Progenitor cell of endocrine pancreas (in vitro differentiated cells): ENCODE results near the gene SEMA3B. TPM values are rescaled to one million over a fixed set of nuclear protein-coding genes. Genes with fewer than 3 reads are reported as not detected.

Experiments
- DNase-seq: peaks from one replicate; pipeline ENCODE4 v3.0.0; 2021; ENCODE audit warnings: low spot score; ENCODE audit not compliant: unreplicated experiment
- H3K27ac Mint-ChIP-seq: 2 replicates; pipeline ENCODE4 v1.8.0; 2021; ENCODE audit warnings: mild to moderate bottlenecking, moderate library complexity, mixed read lengths
- H3K27me3 Mint-ChIP-seq: 2 replicates; pipeline ENCODE4 v1.8.0; 2021; ENCODE audit warnings: mixed read lengths
- H3K36me3 Mint-ChIP-seq: 2 replicates; pipeline ENCODE4 v1.8.0; 2022; ENCODE audit warnings: mixed read lengths; ENCODE audit not compliant: insufficient read depth
- H3K4me1 Mint-ChIP-seq: 2 replicates; pipeline ENCODE4 v1.8.0; 2021; ENCODE audit warnings: low read depth, mixed read lengths
- H3K4me3 Mint-ChIP-seq: 2 replicates; pipeline ENCODE4 v1.8.0; 2021; ENCODE audit warnings: low read depth, mild to moderate bottlenecking, moderate library complexity, mixed read lengths
- H3K9me3 Mint-ChIP-seq: 2 replicates; pipeline ENCODE4 v1.8.0; 2021; ENCODE audit warnings: low read depth, mixed read lengths
- total RNA-seq: library from RNA; stranded (reverse); gene quantifications from 2 replicates; pipeline ENCODE4 v1.2.1, GENCODE V29; 2021
- TF ChIP-seq, protein P1 (sequence below): fragments of 200-600 bp; sonication (generic); IDR thresholded peaks from one replicate; pipeline ENCODE4 v1.5.0; 2021; ENCODE audit warnings: antibody characterized with exemption, mild to moderate bottlenecking; ENCODE audit not compliant: unreplicated experiment

SEMA3B gene
- total RNA-seq, 1 donor from 2014 or later: 24.6 TPM

DNA sequence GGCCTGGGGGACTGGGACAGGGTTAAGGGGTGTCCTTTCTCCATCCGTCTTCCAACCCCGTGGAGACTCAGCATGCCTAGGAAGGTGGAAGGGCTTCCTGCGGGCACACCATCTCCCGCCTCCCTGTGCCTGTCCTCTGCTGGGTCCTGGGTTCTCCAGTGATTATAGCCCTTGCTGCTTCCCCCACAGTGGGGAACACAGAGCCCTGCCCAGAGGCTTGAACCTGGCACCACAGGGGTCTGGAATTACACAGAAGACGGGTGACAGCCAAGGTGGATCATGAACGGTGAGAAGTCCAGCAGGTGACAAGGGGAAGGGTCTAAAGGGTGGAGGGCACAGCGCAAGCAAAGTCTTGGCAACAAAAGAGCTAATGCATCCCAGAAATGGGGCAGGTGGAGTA is 6.2 kb upstream of the SEMA3B start:
- Mint-ChIP-seq H3K4me1 (peaks cover 43% of the 10 kb centered on the region), H3K36me3 (peaks cover 2% of the 10 kb centered on the region), H3K27ac (peak overlapping the region; percentile 86), H3K27me3 (no peaks in the 10 kb centered on the region), H3K4me3 (no peak overlapping the region), H3K9me3 (no peaks in the 10 kb centered on the region)
- TF ChIP-seq, protein P1, sequence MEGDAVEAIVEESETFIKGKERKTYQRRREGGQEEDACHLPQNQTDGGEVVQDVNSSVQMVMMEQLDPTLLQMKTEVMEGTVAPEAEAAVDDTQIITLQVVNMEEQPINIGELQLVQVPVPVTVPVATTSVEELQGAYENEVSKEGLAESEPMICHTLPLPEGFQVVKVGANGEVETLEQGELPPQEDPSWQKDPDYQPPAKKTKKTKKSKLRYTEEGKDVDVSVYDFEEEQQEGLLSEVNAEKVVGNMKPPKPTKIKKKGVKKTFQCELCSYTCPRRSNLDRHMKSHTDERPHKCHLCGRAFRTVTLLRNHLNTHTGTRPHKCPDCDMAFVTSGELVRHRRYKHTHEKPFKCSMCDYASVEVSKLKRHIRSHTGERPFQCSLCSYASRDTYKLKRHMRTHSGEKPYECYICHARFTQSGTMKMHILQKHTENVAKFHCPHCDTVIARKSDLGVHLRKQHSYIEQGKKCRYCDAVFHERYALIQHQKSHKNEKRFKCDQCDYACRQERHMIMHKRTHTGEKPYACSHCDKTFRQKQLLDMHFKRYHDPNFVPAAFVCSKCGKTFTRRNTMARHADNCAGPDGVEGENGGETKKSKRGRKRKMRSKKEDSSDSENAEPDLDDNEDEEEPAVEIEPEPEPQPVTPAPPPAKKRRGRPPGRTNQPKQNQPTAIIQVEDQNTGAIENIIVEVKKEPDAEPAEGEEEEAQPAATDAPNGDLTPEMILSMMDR: no peak
- no peak for DNase-seq

DNA sequence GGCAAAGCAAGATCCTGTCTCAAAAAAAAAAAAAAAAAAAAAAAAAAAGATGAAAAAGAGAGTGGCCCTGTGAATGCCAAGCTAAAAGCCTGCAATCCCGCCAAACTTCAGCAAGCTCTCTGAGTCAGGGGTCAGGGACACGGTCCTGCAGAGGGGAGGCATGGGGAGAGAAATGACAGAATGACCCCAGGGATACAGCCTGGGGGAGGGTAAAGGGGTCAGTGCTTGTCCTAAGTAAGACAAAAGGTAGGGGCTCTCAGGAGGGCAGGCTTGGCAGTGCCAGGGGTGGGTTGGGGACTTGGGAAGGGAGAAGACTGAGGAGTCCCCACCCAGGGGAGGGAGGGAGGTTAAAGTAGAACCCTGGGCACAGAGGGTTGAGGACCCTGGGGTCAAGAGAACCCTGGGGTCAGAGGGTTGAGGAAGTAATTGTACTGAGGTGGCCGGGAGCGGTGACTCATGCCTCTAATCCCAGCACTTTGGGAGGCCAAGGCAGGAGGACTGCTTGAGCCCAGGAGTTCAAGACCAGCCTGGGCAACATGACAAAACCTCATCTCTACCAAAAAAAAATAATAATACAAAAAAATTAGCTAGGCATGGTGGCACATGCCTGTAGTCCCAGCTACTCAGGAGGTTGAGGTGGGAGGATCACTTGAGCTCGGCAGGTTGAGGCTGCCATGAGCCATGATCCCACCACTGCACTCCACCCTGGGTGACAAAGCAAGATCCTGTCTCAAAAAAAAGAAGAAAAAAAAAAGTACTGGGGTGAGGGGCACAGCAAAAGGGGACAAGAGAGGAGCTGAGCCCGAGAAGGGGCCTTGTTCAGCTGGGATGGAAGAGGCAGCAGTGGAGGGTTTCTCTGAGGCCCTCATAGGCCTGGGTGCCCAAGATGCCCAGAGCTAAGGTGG is 5.2 kb upstream of the SEMA3B start:
- H3K9me3 Mint-ChIP-seq: no peaks in the 10 kb centered on the region
- no peaks in the 10 kb centered on the region for H3K36me3 Mint-ChIP-seq
- peaks cover 2% of the 10 kb centered on the region for H3K27me3 Mint-ChIP-seq
- peak overlapping the region; percentile 35 for H3K4me3 Mint-ChIP-seq
- no peak for DNase-seq
- peak overlapping the region; percentile 98 for H3K27ac Mint-ChIP-seq
- TF ChIP-seq, protein P1: no peak
- peaks cover 42% of the 10 kb centered on the region for H3K4me1 Mint-ChIP-seq

DNA sequence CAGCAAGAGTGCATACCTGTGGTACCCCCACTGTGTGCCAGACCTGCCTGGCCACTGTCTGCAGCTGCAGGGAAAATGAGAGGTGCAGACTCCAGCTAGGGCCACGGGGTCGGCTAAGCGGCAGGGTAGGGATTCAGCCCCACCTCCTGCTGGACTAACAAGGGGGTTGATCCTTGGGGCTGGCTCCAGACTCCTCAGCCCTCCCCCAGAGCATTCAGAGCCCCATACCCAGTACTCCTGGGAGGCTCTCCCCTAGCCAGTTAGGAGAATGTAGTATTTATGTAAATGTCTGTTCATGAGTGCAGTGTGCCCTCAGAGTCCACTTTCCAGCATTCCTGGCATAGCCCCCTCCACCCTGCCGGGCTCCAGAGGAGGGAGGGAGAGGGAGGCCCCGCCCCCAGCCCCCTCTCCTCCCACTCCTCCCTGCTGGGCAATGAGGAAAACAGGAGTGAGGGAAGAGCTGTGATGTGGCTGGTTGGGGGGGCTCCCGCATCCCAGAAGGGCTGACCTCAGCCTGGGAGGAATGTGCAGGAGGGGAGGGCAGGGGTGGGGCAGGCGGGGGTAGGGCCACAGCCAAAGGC is 4.5 kb upstream of the SEMA3B start:
- TF ChIP-seq, protein P1: no peak
- Mint-ChIP-seq H3K27ac (peak overlapping the region; percentile 98), H3K36me3 (no peaks in the 10 kb centered on the region), H3K27me3 (peaks cover 3% of the 10 kb centered on the region), H3K4me3 (peak overlapping the region; percentile 35), H3K9me3 (no peaks in the 10 kb centered on the region), H3K4me1 (peaks cover 38% of the 10 kb centered on the region)
- peak; percentile 77 for DNase-seq

DNA sequence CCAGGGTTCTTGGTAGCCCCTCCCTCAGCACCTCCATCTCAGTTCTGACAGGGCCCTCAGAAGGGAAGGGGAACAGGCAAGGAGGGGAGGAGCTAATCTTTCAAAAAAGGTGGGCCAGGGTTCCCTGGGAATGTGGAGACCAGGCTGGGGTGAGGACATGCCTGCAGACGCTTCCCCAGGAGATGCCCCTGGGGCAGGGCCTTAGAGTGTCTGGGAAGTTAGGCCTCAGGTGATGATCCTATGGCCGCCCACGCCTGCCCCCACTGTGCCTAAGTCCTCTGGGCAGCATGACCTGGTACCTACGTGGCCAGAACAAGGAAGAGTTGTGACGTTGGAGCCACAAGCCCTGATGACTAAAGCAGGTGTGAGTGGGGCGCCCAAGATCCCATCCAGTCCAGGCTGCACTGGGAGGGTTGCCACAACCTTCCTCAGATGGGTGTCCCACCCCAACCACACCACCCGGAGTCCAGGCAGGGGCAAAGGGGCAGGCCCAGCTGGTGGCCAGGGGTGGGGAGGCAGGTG is 3.9 kb upstream of the SEMA3B start:
- TF ChIP-seq, protein P1: no peak
- Mint-ChIP-seq H3K27me3 (peaks cover 3% of the 10 kb centered on the region), H3K4me3 (peak overlapping the region; percentile 38), H3K27ac (peak overlapping the region; percentile 98), H3K4me1 (peaks cover 39% of the 10 kb centered on the region), H3K9me3 (no peaks in the 10 kb centered on the region), H3K36me3 (no peaks in the 10 kb centered on the region)
- no peak for DNase-seq

DNA sequence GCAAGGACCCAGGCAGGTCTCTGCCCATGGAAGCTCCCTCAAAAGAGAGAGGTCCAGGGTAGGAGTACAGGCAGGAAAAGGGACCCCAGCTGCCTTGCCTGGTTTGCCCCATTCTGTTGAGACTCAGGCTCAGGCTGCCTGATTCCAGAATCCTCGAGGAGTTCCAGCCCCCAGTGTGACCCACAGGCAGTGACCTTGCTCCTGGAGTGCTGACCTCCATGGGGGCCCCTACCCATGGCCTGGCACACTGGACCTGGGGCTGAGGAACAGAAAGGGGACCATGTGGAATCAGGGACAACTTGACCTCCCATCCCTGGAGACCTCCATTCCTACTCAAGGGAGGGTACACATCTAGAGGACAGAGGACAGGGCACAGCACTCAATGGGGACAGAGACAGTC is 3.4 kb upstream of the SEMA3B start:
- H3K27me3 Mint-ChIP-seq: peaks cover 3% of the 10 kb centered on the region
- no peaks in the 10 kb centered on the region for H3K9me3 Mint-ChIP-seq
- no peak overlapping the region for H3K4me3 Mint-ChIP-seq
- H3K4me1 Mint-ChIP-seq: peaks cover 39% of the 10 kb centered on the region
- TF ChIP-seq, protein P1: no peak
- H3K27ac Mint-ChIP-seq: peak overlapping the region; percentile 92
- no peaks in the 10 kb centered on the region for H3K36me3 Mint-ChIP-seq
- DNase-seq: no peak
